K562 (cell line): Measurements from ENCODE around the gene ELF2. TPM values are rescaled to one million over a fixed set of nuclear protein-coding genes. Genes with fewer than 3 reads are reported as not detected.
A peak's percentile ranks its signal among the peaks of the same experiment; 100 is the strongest.

Source experiments
- ATAC-seq: fragments of 200-7000 bp; cut with Tn5 transposase; 3 replicates; pipeline ENCODE4 v1.9.1; 2020; ENCODE audit warnings: moderate library complexity
- BruUV-seq: library from RNA; stranded (reverse); fragments of 400-500 nt; replicated peaks from 2 replicates; lab custom pipeline; 2021; lab: Mats Ljungman, UMichigan
- CTCF ChIA-PET: fragments of 300-600 bp; formaldehyde crosslinking; extraction: SDS; loops from one replicate; lab custom pipeline; 2021; ENCODE audit warnings: low intra/inter-chr PET ratio; lab: Yijun Ruan, JAX
- POLR2A ChIA-PET: fragments of 300-600, 350-650 bp; sonication (Branson Sonifier 250); formaldehyde crosslinking; extraction: SDS; loops from one replicate; lab custom pipeline; 2021; ENCODE audit warnings: antibody characterized with exemption, inconsistent platforms; lab: Yijun Ruan, JAX
- DNase-seq, 4 experiments: peaks; one replicate each; pipeline versions ENCODE4 v3.0.0 to v3.0.0-alpha.2; 2011 to 2018; ENCODE audit warnings: low spot score in 3 of 4, mixed read lengths in 3 of 4; ENCODE audit errors: extremely low read depth in 1 of 4
- FAIRE-seq: peaks from 2 replicates; lab custom pipeline; 2011; peaks lifted over from hg19 to GRCh38; lab: Jason Lieb, UNC
- H2AFZ ChIP-seq: 2 replicates; pipeline ENCODE4 v1.6.0; 2011; ENCODE audit warnings: low read depth, low read length, control low read depth, inconsistent platforms
- H3K27ac ChIP-seq: fragments of 200-600 bp; 3 replicates; pipeline ENCODE4 v1.8.0; 2011; ENCODE audit warnings: low read depth, mild to moderate bottlenecking, control low read depth, inconsistent platforms, low read length, moderate library complexity, mixed read lengths; ENCODE audit errors: extremely low read depth
- H3K27me3 ChIP-seq, 2 experiments: fragments of 300-600 bp in 1 of 2; 2 replicates in 1 of 2; 3 replicates in 1 of 2; pipeline versions ENCODE4 v1.6.0 to v1.8.0; 2011; ENCODE audit warnings: inconsistent platforms in 2 of 2, low read length in 2 of 2, mild to moderate bottlenecking in 1 of 2, mixed read lengths in 1 of 2, moderate library complexity in 1 of 2; ENCODE audit not compliant: control insufficient read depth in 2 of 2, insufficient read depth in 2 of 2
- H3K36me3 ChIP-seq: fragments of 300-600 bp; 3 replicates; pipeline ENCODE4 v1.8.0; 2011; ENCODE audit warnings: mild to moderate bottlenecking, low read length, inconsistent platforms; ENCODE audit not compliant: control insufficient read depth, insufficient read depth
- H3K4me1 ChIP-seq, 2 experiments: fragments of 200-600 bp in 1 of 2; replicated peaks in 1 of 2; 2 replicates in 1 of 2; 3 replicates in 1 of 2; pipeline versions ENCODE4 v1.5.1 to v1.8.0; 2011; ENCODE audit warnings: inconsistent platforms in 2 of 2, low read length in 2 of 2, mild to moderate bottlenecking in 1 of 2, mixed read lengths in 1 of 2, moderate library complexity in 1 of 2; ENCODE audit not compliant: control insufficient read depth in 2 of 2, insufficient read depth in 2 of 2
- H3K4me2 ChIP-seq: 2 replicates; pipeline ENCODE4 v1.6.1; 2011; ENCODE audit warnings: low read length, control low read depth, inconsistent platforms, mixed read lengths; ENCODE audit not compliant: insufficient read depth
- H3K4me3 ChIP-seq: fragments of 200-600 bp; sonication (generic), shearing (Covaris generic); 2 replicates; pipeline ENCODE4 v1.5.1; 2016; ENCODE audit warnings: control low read depth, inconsistent platforms
- H3K79me2 ChIP-seq: fragments of 200-600 bp; 3 replicates; pipeline ENCODE4 v1.8.0; 2011; ENCODE audit warnings: low read length, inconsistent platforms; ENCODE audit not compliant: control insufficient read depth, insufficient read depth
- H3K9ac ChIP-seq, 2 experiments: 2 replicates each; pipeline versions ENCODE4 v1.6.0 to v1.6.1; 2011; ENCODE audit warnings: low read depth in 2 of 2, low read length in 2 of 2, control low read depth in 1 of 2, inconsistent platforms in 1 of 2, mild to moderate bottlenecking in 1 of 2, mixed read lengths in 1 of 2; ENCODE audit not compliant: insufficient read depth in 1 of 2
- H3K9me1 ChIP-seq: one replicate; pipeline ENCODE4 v1.6.0; 2011; ENCODE audit warnings: inconsistent platforms, mild to moderate bottlenecking, low read length, moderate library complexity; ENCODE audit not compliant: control insufficient read depth, insufficient read depth
- H3K9me3 ChIP-seq: replicated peaks from 2 replicates; pipeline ENCODE4 v1.5.1; 2011; ENCODE audit warnings: low read depth, low read length, inconsistent platforms; ENCODE audit not compliant: control insufficient read depth, insufficient read depth
- H4K20me1 ChIP-seq: replicated peaks from 2 replicates; pipeline ENCODE4 v1.6.1; 2011; ENCODE audit warnings: low read length, inconsistent platforms, mixed read lengths; ENCODE audit not compliant: control insufficient read depth, insufficient read depth
- CXXC5 ChIP-seq: fragments of 250-450 bp; sonication (Bioruptor Pico); IDR thresholded peaks from 2 replicates; pipeline ENCODE4 v1.8.0; 2022; ENCODE audit warnings: inconsistent platforms, mild to moderate bottlenecking, moderate library complexity
- FOXM1 ChIP-seq, 2 experiments: fragments of 450-650 bp in 1 of 2; sonication (generic) in 1 of 2; formaldehyde crosslinking in 1 of 2; IDR thresholded peaks; 2 replicates each; pipeline versions ENCODE4 v1.6.1 to v1.9.0; 2017 to 2022; ENCODE audit warnings: low read depth in 2 of 2, mild to moderate bottlenecking in 2 of 2, missing genetic modification reagents in 1 of 2, moderate library complexity in 1 of 2
- GATAD2A ChIP-seq: fragments of 450-650 bp; IDR thresholded peaks from 2 replicates; pipeline ENCODE4 v1.6.1; 2017
- HMG20B ChIP-seq: fragments of 250-450 bp; sonication (Bioruptor Pico); IDR thresholded peaks from 2 replicates; pipeline ENCODE4 v1.5.0; 2021; ENCODE audit warnings: mild to moderate bottlenecking
- LEF1 ChIP-seq: fragments of 450-650 bp; IDR thresholded peaks from 2 replicates; pipeline ENCODE4 v1.6.1; 2016; ENCODE audit warnings: mild to moderate bottlenecking
- POLR2AphosphoS5 ChIP-seq: IDR thresholded peaks from 2 replicates; pipeline ENCODE4 v1.6.1; 2011; ENCODE audit warnings: mild to moderate bottlenecking, low read depth, low read length, moderate library complexity; ENCODE audit not compliant: control insufficient read depth, insufficient read depth
- RBBP5 ChIP-seq: fragments of 200-600 bp; sonication (generic); IDR thresholded peaks from 2 replicates; pipeline ENCODE4 v1.6.1; 2012; ENCODE audit warnings: borderline replicate concordance, mild to moderate bottlenecking, low read length, control low read depth, inconsistent platforms; ENCODE audit not compliant: insufficient read depth, poor library complexity, severe bottlenecking
- RFX7 ChIP-seq: fragments of 250-450 bp; sonication (Bioruptor Pico); IDR thresholded peaks from 2 replicates; pipeline ENCODE4 v1.5.1; 2021; ENCODE audit warnings: mild to moderate bottlenecking
- TOE1 ChIP-seq, 2 experiments: fragments of 450-650 bp in 1 of 2; sonication (generic) in 1 of 2; formaldehyde crosslinking in 1 of 2; IDR thresholded peaks; 2 replicates each; pipeline versions ENCODE4 v1.7.1 to v1.8.0; 2016 to 2022; ENCODE audit warnings: borderline replicate concordance in 2 of 2, mild to moderate bottlenecking in 2 of 2, antibody characterized with exemption in 1 of 2, inconsistent platforms in 1 of 2, low read depth in 1 of 2, missing genetic modification reagents in 1 of 2, moderate library complexity in 1 of 2
- ZNF140 ChIP-seq: fragments of 250-450 bp; sonication (Bioruptor Pico); IDR thresholded peaks from 2 replicates; pipeline ENCODE4 v1.8.0; 2021; ENCODE audit warnings: moderate library complexity, mild to moderate bottlenecking, inconsistent platforms
- WGBS: fragments of 100-300 bp; shearing (Covaris generic); methylation state at CpG from one replicate; pipeline ENCODE4 v1.1.6; 2016; ENCODE audit warnings: low coverage, mixed read lengths; ENCODE audit not compliant: insufficient coverage; ENCODE audit errors: missing lambda C conversion rate; 5-methylcytosine and 5-hydroxymethylcytosine counted together
- in situ Hi-C: fragments of 300-500 bp; cut with MboI; formaldehyde crosslinking; loops from 4 replicates; pipeline ENCODE4 v1.15.0; 2018; ENCODE audit warnings: inconsistent platforms, mixed read lengths
- intact Hi-C: fragments of 100-400 bp; cut with micrococcal nuclease; formaldehyde crosslinking; loops from 2 replicates; pipeline ENCODE4 v1.14.2; 2022
- polyA plus RNA-seq, 8 experiments: library from polyadenylated mRNA; depleted of rRNA in 4 of 8; stranded (reverse) in 5 of 8; unstranded in 3 of 8; fragments of >200 nt; fragmentation: Nextera tagmentation in 2 of 8; fragmentation: Illumina TruSeq in 1 of 8; extraction: Ambion mirVana in 2 of 8; extraction: Trizol in 1 of 8; gene quantifications; 2 replicates each; pipeline versions ENCODE4 v1.2.1 to v1.2.3, GENCODE V29; 2011 to 2014; ENCODE audit warnings: inconsistent platforms in 1 of 8, missing spikeins in 1 of 8
- total RNA-seq, 7 experiments: library from RNA; depleted of rRNA in 6 of 7; stranded (reverse); fragments of >200 nt in 6 of 7; fragmentation: Illumina TruSeq in 2 of 7; extraction: Trizol in 2 of 7; gene quantifications; 2 replicates each; pipeline versions ENCODE4 v1.2.1 to v1.2.3, GENCODE V29; 2011 to 2021; ENCODE audit warnings: low replicate concordance in 1 of 7
- TF ChIP-seq, protein P1 (sequence below): fragments of 450-650 bp; IDR thresholded peaks from 2 replicates; pipeline ENCODE4 v1.6.1; 2016; ENCODE audit warnings: mild to moderate bottlenecking
- TF ChIP-seq, protein P2 (sequence below): fragments of 450-650 bp; IDR thresholded peaks from 2 replicates; pipeline ENCODE4 v1.7.0; 2016; ENCODE audit warnings: borderline replicate concordance
- TF ChIP-seq, protein P3 (sequence below): fragments of 150-350 bp; conservative IDR thresholded peaks from 2 replicates; pipeline ENCODE4 v1.6.1; 2014; ENCODE audit warnings: low read length

ELF2 gene
- total and polyA plus RNA-seq, 9 of the 15 experiments (the other 6 are each of a cell fraction or from before 2014, with no cell fraction given), result 9.4 to 58.7 (median 41.6) TPM

DNA sequence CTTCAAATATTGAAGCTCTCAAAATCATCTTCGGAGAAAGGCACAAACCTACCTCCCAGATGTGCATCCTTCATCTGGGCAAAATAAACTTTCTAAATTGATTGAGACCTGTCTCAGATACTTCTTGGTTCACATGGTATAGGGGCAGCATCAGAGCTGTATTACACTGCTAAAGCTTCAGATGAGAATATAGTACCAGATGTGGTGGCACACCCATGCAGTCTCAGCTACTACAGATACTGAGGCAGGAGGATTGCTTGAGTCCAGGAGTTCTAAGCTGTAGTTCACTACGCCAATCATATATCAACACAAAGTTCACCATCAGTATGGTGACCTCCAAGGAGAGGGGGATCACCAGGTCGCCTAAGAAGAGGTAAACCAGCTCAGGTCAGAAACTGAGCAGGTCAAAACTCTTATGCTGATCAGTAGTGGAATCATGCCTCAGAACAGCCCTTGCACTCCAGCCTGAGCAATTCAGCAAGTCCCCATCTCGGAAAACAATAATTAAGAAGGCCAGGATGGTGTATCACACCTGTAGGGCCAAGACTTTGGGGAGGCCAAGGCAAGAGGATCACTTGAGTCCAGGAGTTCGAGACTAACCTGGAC, 22.0 kb downstream of the ELF2 start:
- Histone ChIP-seq H3K4me3 (no peak overlapping the region), H3K27ac (peak overlapping the region; percentile 55), H3K9me3 (no peaks in the 10 kb centered on the region), H3K4me2 (peak overlapping the region; percentile 55), H3K36me3 (peaks cover 6% of the 10 kb centered on the region; the same call in 1 of the 3 replicates), H3K9me1 (no peaks in the 10 kb centered on the region), H3K27me3 (no peaks in the 10 kb centered on the region), H3K9ac (peak overlapping the region in 1 of 2 experiments; percentile 32; a peak in 2 of 4 replicates), H3K79me2 (peaks cover 71% of the 10 kb centered on the region), H3K4me1 (peaks cover 19 to 20% of the 10 kb centered on the region in 2 experiments; a peak in 4 of 5 replicates), H4K20me1 (no peaks in the 10 kb centered on the region), H2AFZ (0 out of 2 replicates have a peak overlapping the region, but pooled peaks have one; percentile 1)
- intact Hi-C loops, result loop anchor here (5.0 kb wide), 1 partner anchor 48 kb away; no protein-coding TSS in a partner anchor
- no peak for FAIRE-seq
- POLR2A ChIA-PET, result interaction anchor here (0.5 to 2.7 kb wide), 11 partner anchors 9 to 449 kb away, joined by 3 to 17 read pairs (median 5); partner anchors contain the start of gene ELF2
- CTCF ChIA-PET, result no interaction called here
- no peak for DNase-seq
- BruUV-seq, result no TSS peak
- peak; percentile 68 for ATAC-seq
- WGBS, result 23% methylated on average over 5 of the region's 5 CpGs
- in situ Hi-C loops, result no loop called here
- TF ChIP-seq RBBP5, result no peak
- TF ChIP-seq HMG20B (CRISPR knock-in tag), result no peak
- TF ChIP-seq LEF1, result 0 out of 2 replicates have a peak, but pooled peaks have one; percentile 7
- no peak for TF ChIP-seq RFX7 (CRISPR knock-in tag)
- TF ChIP-seq, protein P1, sequence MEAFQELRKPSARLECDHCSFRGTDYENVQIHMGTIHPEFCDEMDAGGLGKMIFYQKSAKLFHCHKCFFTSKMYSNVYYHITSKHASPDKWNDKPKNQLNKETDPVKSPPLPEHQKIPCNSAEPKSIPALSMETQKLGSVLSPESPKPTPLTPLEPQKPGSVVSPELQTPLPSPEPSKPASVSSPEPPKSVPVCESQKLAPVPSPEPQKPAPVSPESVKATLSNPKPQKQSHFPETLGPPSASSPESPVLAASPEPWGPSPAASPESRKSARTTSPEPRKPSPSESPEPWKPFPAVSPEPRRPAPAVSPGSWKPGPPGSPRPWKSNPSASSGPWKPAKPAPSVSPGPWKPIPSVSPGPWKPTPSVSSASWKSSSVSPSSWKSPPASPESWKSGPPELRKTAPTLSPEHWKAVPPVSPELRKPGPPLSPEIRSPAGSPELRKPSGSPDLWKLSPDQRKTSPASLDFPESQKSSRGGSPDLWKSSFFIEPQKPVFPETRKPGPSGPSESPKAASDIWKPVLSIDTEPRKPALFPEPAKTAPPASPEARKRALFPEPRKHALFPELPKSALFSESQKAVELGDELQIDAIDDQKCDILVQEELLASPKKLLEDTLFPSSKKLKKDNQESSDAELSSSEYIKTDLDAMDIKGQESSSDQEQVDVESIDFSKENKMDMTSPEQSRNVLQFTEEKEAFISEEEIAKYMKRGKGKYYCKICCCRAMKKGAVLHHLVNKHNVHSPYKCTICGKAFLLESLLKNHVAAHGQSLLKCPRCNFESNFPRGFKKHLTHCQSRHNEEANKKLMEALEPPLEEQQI, result 0 out of 2 replicates have a peak, but pooled peaks have one; percentile 46
- TF ChIP-seq, protein P2, sequence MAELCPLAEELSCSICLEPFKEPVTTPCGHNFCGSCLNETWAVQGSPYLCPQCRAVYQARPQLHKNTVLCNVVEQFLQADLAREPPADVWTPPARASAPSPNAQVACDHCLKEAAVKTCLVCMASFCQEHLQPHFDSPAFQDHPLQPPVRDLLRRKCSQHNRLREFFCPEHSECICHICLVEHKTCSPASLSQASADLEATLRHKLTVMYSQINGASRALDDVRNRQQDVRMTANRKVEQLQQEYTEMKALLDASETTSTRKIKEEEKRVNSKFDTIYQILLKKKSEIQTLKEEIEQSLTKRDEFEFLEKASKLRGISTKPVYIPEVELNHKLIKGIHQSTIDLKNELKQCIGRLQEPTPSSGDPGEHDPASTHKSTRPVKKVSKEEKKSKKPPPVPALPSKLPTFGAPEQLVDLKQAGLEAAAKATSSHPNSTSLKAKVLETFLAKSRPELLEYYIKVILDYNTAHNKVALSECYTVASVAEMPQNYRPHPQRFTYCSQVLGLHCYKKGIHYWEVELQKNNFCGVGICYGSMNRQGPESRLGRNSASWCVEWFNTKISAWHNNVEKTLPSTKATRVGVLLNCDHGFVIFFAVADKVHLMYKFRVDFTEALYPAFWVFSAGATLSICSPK, result no peak
- TF ChIP-seq TOE1 (IDR thresholded peaks at IDR 0.05; ENCODE audit: borderline replicate concordance), result 0 out of 2 replicates have a peak, but pooled peaks have one; percentile 8
- TF ChIP-seq TOE1 (CRISPR knock-in tag; IDR thresholded peaks at IDR 0.05; ENCODE audit: borderline replicate concordance, low read depth), result no peak
- 0 out of 2 replicates have a peak, but pooled peaks have one; percentile 52 for TF ChIP-seq GATAD2A
- no peak for TF ChIP-seq CXXC5 (CRISPR knock-in tag)
- no peak for TF ChIP-seq POLR2AphosphoS5
- TF ChIP-seq, protein P3, sequence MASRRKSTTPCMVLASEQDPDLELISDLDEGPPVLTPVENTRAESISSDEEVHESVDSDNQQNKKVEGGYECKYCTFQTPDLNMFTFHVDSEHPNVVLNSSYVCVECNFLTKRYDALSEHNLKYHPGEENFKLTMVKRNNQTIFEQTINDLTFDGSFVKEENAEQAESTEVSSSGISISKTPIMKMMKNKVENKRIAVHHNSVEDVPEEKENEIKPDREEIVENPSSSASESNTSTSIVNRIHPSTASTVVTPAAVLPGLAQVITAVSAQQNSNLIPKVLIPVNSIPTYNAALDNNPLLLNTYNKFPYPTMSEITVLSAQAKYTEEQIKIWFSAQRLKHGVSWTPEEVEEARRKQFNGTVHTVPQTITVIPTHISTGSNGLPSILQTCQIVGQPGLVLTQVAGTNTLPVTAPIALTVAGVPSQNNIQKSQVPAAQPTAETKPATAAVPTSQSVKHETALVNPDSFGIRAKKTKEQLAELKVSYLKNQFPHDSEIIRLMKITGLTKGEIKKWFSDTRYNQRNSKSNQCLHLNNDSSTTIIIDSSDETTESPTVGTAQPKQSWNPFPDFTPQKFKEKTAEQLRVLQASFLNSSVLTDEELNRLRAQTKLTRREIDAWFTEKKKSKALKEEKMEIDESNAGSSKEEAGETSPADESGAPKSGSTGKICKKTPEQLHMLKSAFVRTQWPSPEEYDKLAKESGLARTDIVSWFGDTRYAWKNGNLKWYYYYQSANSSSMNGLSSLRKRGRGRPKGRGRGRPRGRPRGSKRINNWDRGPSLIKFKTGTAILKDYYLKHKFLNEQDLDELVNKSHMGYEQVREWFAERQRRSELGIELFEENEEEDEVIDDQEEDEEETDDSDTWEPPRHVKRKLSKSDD, result no peak
- TF ChIP-seq FOXM1 (IDR thresholded peaks at IDR 0.05; ENCODE audit: low read depth), result 0 out of 2 replicates have a peak, but pooled peaks have one; percentile 5
- TF ChIP-seq FOXM1 (CRISPR knock-in tag; IDR thresholded peaks at IDR 0.05; ENCODE audit: low read depth), result no peak
- no peak for TF ChIP-seq ZNF140 (CRISPR knock-in tag)
